GM12864 (cell line): Measurements from ENCODE around the gene RNF17.

Source experiments
- DNase-seq: peaks from one replicate; pipeline ENCODE4 v3.0.0-alpha.2; 2011; ENCODE audit warnings: low read depth
- H3K4me3 ChIP-seq: 2 replicates; pipeline ENCODE4 v1.5.1; 2011; ENCODE audit warnings: mild to moderate bottlenecking, low read depth, low read length, control low read depth
- CTCF ChIP-seq: IDR thresholded peaks from 2 replicates; pipeline ENCODE4 v1.5.1; 2011; ENCODE audit warnings: low read depth, mild to moderate bottlenecking, moderate library complexity, low read length, control low read depth, inconsistent platforms; ENCODE audit errors: missing control alignments

The RNF17 gene

GRCh38 chr13:24894972-24895300 lies 131.0 kb downstream of the RNF17 start:
- no peak overlapping the region for H3K4me3 ChIP-seq
- no peak for DNase-seq

DNA sequence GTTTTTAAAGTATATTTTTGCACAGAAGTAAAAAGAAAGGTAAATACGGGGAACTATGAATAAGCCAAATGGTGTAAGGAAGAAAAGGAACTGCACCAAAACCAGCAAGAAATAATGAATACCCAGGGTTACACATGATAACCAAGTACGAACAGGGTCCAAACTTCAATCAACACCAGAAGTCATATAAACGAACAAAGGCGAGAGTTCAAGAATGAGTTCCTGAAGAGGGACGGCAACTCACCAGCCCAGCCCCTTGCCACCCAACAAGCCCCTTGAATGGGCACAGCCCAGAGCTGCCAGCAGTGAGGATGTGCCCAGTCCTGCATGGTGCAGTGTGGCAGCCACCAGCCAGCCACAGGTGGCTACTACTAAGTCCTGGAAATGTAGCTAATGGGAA lies 132.1 kb downstream of the RNF17 start:
- DNase-seq: no peak
- no peak for TF ChIP-seq CTCF
- H3K4me3 ChIP-seq: no peak overlapping the region

More at GRCh38 chr13:24894972-24895300, 131.0 kb downstream of the RNF17 start:
- TF ChIP-seq CTCF: no peak

DNA sequence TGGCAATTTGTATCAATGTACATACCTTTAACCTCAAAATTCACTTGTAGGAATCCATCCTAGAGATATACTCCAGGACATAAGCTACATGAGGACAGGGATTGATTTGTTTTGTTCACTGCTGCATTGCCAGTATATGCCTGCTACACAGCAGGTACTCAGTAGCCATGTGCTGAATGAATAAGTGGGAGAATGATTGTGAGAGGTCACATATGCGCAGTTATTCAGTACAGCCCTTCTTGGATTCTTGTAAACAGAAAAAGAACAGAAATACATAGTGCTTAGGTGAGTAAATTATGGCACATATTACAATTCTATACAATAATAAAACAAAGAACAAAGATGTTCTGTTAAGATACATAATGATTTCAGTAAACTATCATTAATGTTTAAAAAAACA lies 133.3 kb downstream of the RNF17 start:
- no peak for TF ChIP-seq CTCF
- H3K4me3 ChIP-seq: no peak overlapping the region
- DNase-seq: no peak

- no peak for DNase-seq
- no peak overlapping the region for H3K4me3 ChIP-seq
- no peak for TF ChIP-seq CTCF
Measured at GRCh38 chr13:24899601-24900000, 135.6 kb downstream of the RNF17 start.

DNA sequence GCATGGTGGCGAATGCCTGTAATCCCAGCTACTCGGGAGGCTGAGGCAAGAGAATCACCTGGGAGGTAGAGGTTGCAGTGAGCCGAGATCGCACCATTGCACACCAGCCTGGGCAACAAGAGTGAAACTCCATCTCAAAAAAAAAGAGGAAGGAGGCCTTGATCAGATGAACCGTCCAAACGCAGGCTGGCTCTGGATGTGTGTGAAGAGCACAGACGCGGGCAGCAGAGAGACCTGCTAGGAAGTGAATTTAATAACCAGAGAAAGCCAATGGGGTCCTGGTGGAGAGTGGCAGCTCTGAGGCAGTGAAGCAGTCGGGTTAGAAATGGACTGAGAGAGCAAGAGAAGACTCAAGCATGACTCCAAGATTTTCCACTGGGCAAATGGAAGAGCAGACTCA lies 136.5 kb downstream of the RNF17 start:
- DNase-seq: no peak
- no peak overlapping the region for H3K4me3 ChIP-seq
- no peak for TF ChIP-seq CTCF

DNA sequence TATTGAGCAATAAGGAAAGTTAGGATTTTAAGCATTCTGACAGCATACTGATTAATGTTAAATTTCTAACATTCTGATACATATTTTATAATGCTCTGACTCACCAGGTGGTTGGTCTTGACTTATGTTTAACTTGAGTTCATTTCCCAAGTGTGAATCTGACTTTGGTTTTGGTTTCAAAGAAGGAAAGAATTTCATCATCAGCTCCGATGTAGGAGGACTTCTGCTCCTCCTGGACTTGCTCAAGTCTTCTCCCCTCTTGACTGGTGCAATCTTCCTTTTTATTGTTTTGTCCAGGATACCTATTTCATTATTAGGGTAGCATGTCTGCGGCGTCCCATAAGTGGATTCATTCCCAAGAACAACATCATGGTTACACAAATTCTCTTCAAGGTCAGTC lies 141.3 kb downstream of the RNF17 start:
- DNase-seq: no peak
- no peak for TF ChIP-seq CTCF
- H3K4me3 ChIP-seq: no peak overlapping the region

DNA sequence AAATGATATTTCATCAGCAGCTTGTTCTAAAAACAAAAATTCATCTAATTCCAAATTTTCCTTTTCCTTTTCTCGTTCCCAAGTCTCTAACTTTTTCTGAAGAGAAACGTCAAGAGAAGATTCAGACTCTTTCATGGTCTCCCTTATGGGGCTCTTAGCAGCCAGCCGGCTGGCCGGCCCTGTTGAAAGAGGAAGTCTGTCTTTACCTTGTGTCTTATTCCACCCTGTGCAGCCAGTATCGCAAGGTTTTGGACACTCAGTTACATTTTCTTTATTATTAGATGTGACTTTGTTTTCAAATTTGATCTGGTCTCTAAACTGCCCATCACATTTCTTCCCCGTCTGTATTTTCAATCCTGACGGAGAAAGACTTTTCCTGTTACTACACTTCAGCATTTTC lies 142.3 kb downstream of the RNF17 start:
- TF ChIP-seq CTCF: no peak
- no peak for DNase-seq
- no peak overlapping the region for H3K4me3 ChIP-seq
